HG02763 (cell line): Measurements from ENCODE around the gene RASA1.
"Not testable (repeated sequence)": the region's sequence is repeated elsewhere in the genome, so short reads cannot be mapped to it uniquely, and the experiment has no call there.

Experiments
- ATAC-seq: cut with Tn5 transposase; IDR thresholded peaks from one replicate; pipeline ENCODE4 v1.9.1; 2021; ENCODE audit warnings: mild to moderate bottlenecking, moderate library complexity; ENCODE audit not compliant: unreplicated experiment

RASA1 gene

GRCh38 chr5:87267574-87268125 lies at the start of gene RASA1:
Gene RASA1 (plus strand): TSS chr5:87267883. CDS start chr5:87268452, 569 bp downstream.
- ATAC-seq: peak; percentile 56

- no peak for ATAC-seq
Observed at GRCh38 chr5:87229780-87230179, 37.9 kb upstream of the RASA1 start.

- peak; percentile 97 for ATAC-seq
Observed at GRCh38 chr5:87231037-87231808, 36.5 kb upstream of the RASA1 start.

GRCh38 chr5:87233143-87233542 lies 34.5 kb upstream of the RASA1 start:
- no peak for ATAC-seq

GRCh38 chr5:87241555-87241954 lies 26.1 kb upstream of the RASA1 start:
- no peak for ATAC-seq

GRCh38 chr5:87242242-87242641 lies 25.4 kb upstream of the RASA1 start:
- ATAC-seq: no peak

GRCh38 chr5:87243161-87243844 lies 24.4 kb upstream of the RASA1 start:
- ATAC-seq: no peak

GRCh38 chr5:87245451-87245850 lies 22.2 kb upstream of the RASA1 start:
- no peak for ATAC-seq

- ATAC-seq: no peak
Observed at GRCh38 chr5:87246061-87246460, 21.6 kb upstream of the RASA1 start.

- no peak for ATAC-seq
Observed at GRCh38 chr5:87252283-87252605, 15.4 kb upstream of the RASA1 start.

- ATAC-seq: no peak
Observed at GRCh38 chr5:87254035-87254434, 13.6 kb upstream of the RASA1 start.

- no peak for ATAC-seq
Observed at GRCh38 chr5:87258507-87258906, 9.2 kb upstream of the RASA1 start.

- ATAC-seq: no peak
Observed at GRCh38 chr5:87260604-87261192, 7.0 kb upstream of the RASA1 start.

GRCh38 chr5:87263498-87263897 lies 4.2 kb upstream of the RASA1 start:
- ATAC-seq: no peak

GRCh38 chr5:87266914-87267573 lies 639 bp upstream of the RASA1 start:
- peak; percentile 5 for ATAC-seq

- ATAC-seq: peak; percentile 54
Observed at GRCh38 chr5:87268126-87268969, 665 bp downstream of the RASA1 start.

- ATAC-seq: no peak
Observed at GRCh38 chr5:87268970-87269377, 1.3 kb downstream of the RASA1 start.

GRCh38 chr5:87270888-87271287 lies 3.2 kb downstream of the RASA1 start:
- ATAC-seq: not testable (repeated sequence)

GRCh38 chr5:87276655-87277054 lies 9.0 kb downstream of the RASA1 start:
- no peak for ATAC-seq

- no peak for ATAC-seq
Observed at GRCh38 chr5:87277279-87277835, 9.7 kb downstream of the RASA1 start.
